HL-60 (cell line): ENCODE data around the gene ZNF486.

Source experiments
- CTCF ChIP-seq: IDR thresholded peaks from one replicate; pipeline ENCODE4 v1.5.1; 2011; ENCODE audit warnings: low read length, control low read depth, inconsistent platforms; ENCODE audit not compliant: insufficient read depth
- GABPA ChIP-seq: IDR thresholded peaks from 2 replicates; pipeline ENCODE4 v1.6.1; 2012; ENCODE audit warnings: low read depth
- POLR2AphosphoS5 ChIP-seq: IDR thresholded peaks from 2 replicates; pipeline ENCODE4 v1.6.1; 2012; ENCODE audit warnings: low read depth
- REST ChIP-seq: IDR thresholded peaks from 2 replicates; pipeline ENCODE4 v1.6.1; 2012; ENCODE audit warnings: low read depth; ENCODE audit not compliant: insufficient replicate concordance
- SPI1 ChIP-seq: IDR thresholded peaks from 2 replicates; pipeline ENCODE4 v1.6.1; 2012; ENCODE audit warnings: low read depth, mild to moderate bottlenecking, borderline replicate concordance

GRCh38 chr19:20245309-20245708, 78.3 kb downstream of the ZNF486 start:
- no peak for TF ChIP-seq CTCF
- no peak for TF ChIP-seq POLR2AphosphoS5
- TF ChIP-seq SPI1: no peak
- no peak for TF ChIP-seq GABPA
- TF ChIP-seq REST: no peak
